OCI-LY7 (cell line): Measurements from ENCODE around the gene ATP6V0C. TPM values are rescaled to one million over a fixed set of nuclear protein-coding genes. Genes with fewer than 3 reads are reported as not detected.

Experiments
- BruUV-seq: library from RNA; stranded (reverse); fragments of 400-500 nt; replicated peaks from 2 replicates; lab custom pipeline; 2021; lab: Mats Ljungman, UMichigan
- CTCF ChIA-PET: fragments of 300-600 bp; sonication (Branson Sonifier 250); formaldehyde crosslinking; loops from one replicate; lab custom pipeline; 2022; ENCODE audit warnings: antibody characterized with exemption; ENCODE audit not compliant: unreplicated experiment; lab: Charles Lee
- POLR2A ChIA-PET: fragments of 300-600 bp; sonication (Branson Sonifier 250); formaldehyde crosslinking; loops from one replicate; lab custom pipeline; 2022; ENCODE audit warnings: antibody characterized with exemption; lab: Charles Lee
- DNase-seq: peaks from one replicate; pipeline ENCODE4 v3.0.0-alpha.2; 2015; ENCODE audit warnings: low spot score
- H2AFZ ChIP-seq: fragments of 200-600 bp; sonication (generic), shearing (Covaris generic); 2 replicates; pipeline ENCODE4 v1.6.1; 2014; ENCODE audit warnings: mild to moderate bottlenecking, antibody characterized with exemption, low read length, moderate library complexity
- H3K27ac ChIP-seq: fragments of 200-600 bp; sonication (generic); 2 replicates; pipeline ENCODE4 v1.5.1; 2014; ENCODE audit warnings: mixed run types, low read depth, mild to moderate bottlenecking, moderate library complexity, low read length, inconsistent platforms; ENCODE audit not compliant: poor library complexity, severe bottlenecking
- H3K36me3 ChIP-seq: fragments of 200-600 bp; sonication (generic); 2 replicates; pipeline ENCODE4 v1.6.1; 2014; ENCODE audit warnings: mild to moderate bottlenecking, antibody characterized with exemption, low read length, moderate library complexity, mixed read lengths; ENCODE audit not compliant: insufficient read depth
- H3K4me1 ChIP-seq: fragments of 200-600 bp; sonication (generic); 2 replicates; pipeline ENCODE4 v1.5.1; 2014; ENCODE audit warnings: mild to moderate bottlenecking, low read length; ENCODE audit not compliant: insufficient read depth, poor library complexity, severe bottlenecking
- H3K4me2 ChIP-seq: fragments of 200-600 bp; sonication (generic); 2 replicates; pipeline ENCODE4 v1.6.1; 2014; ENCODE audit warnings: mild to moderate bottlenecking, low read length
- H3K4me3 ChIP-seq: fragments of 200-600 bp; sonication (generic); 2 replicates; pipeline ENCODE4 v1.5.1; 2014; ENCODE audit warnings: mild to moderate bottlenecking, low read depth, low read length; ENCODE audit not compliant: poor library complexity, severe bottlenecking
- H3K79me2 ChIP-seq: fragments of 200-600 bp; sonication (generic); 2 replicates; pipeline ENCODE4 v1.6.1; 2016; ENCODE audit warnings: low read depth, mild to moderate bottlenecking, low read length, moderate library complexity, mixed read lengths; ENCODE audit not compliant: insufficient read depth
- H3K9me2 ChIP-seq: fragments of 200-600 bp; sonication (generic); 2 replicates; pipeline ENCODE4 v1.6.1; 2016; ENCODE audit warnings: mild to moderate bottlenecking, low read length, mixed read lengths; ENCODE audit not compliant: insufficient read depth
- H3K9me3 ChIP-seq: fragments of 200-600 bp; sonication (generic); 2 replicates; pipeline ENCODE4 v1.6.1; 2014; ENCODE audit warnings: mild to moderate bottlenecking, mixed run types, low read length, mixed read lengths
- H4K20me1 ChIP-seq: fragments of 200-600 bp; sonication (generic); 2 replicates; pipeline ENCODE4 v1.6.1; 2014; ENCODE audit warnings: mild to moderate bottlenecking, antibody characterized with exemption, low read length, moderate library complexity, mixed read lengths; ENCODE audit not compliant: insufficient read depth
- EZH2phosphoT487 ChIP-seq: fragments of 200-600 bp; sonication (generic); IDR thresholded peaks from 2 replicates; pipeline ENCODE4 v1.6.1; 2018; ENCODE audit warnings: low read depth, borderline replicate concordance, mild to moderate bottlenecking, mixed run types, antibody characterized with exemption, low read length, moderate library complexity, mixed read lengths
- intact Hi-C: fragments of 100-400 bp; cut with micrococcal nuclease; formaldehyde crosslinking; loops from one replicate; pipeline ENCODE4 v1.10.0; 2022; ENCODE audit not compliant: unreplicated experiment
- total RNA-seq, 2 experiments: library from RNA; depleted of rRNA in 1 of 2; stranded (reverse); fragments of >200 nt in 1 of 2; shearing (Covaris generic) in 1 of 2; gene quantifications; 2 replicates each; pipeline ENCODE4 v1.2.3, GENCODE V29; 2014 to 2022
- TF ChIP-seq, protein P1 (sequence below): fragments of 200-600 bp; sonication (generic); conservative IDR thresholded peaks from 2 replicates; pipeline ENCODE4 v1.5.1; 2014; ENCODE audit warnings: mild to moderate bottlenecking, antibody characterized with exemption, low read length, moderate library complexity, mixed read lengths

Gene ATP6V0C
- total RNA-seq, 2 experiments from 2014 or later = 16.4 to 94.3 TPM

DNA sequence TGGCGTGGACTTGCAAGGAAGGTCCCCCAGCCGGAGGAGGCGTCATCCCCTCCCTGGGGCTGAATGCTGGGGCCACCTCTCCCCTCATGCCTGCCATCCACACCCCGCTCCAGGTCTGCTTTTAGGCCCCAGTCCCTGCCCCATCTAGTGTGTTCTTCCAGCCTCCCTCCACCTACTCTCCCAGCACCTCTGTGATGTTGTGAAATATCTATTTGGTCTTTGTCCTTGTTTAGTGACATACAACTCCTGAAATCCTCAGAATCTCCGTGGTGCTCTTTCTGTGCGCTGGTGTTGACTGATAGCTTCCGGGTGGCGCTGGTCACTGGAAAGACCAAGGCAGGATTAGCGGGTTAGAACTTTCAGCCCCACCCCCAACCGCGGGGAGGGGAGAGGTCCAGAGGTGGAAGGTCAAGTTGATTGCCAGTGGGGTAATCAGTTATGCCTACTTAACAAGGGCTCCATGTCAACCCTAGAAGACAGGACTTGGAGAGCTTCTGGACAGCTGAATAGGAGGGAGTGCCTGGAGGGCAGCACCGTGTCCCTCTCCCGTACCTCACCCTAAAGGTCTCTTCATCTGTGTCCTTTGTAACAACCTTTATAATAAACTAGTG is 28.7 kb upstream of the ATP6V0C start:
- H3K79me2 ChIP-seq = 0 out of 2 replicates have a peak, but pooled peaks cover 4% of the 10 kb centered on the region
- intact Hi-C loops = loop anchor here (5.0 kb wide), 1 partner anchor 148 kb away; no protein-coding TSS in a partner anchor
- no peak overlapping the region for H2AFZ ChIP-seq
- no peak overlapping the region for H3K4me2 ChIP-seq
- no peaks in the 10 kb centered on the region for H3K9me2 ChIP-seq
- no peak overlapping the region for H3K27ac ChIP-seq
- no TSS peak for BruUV-seq
- DNase-seq = no peak
- no peaks in the 10 kb centered on the region for H3K9me3 ChIP-seq
- H3K36me3 ChIP-seq = peaks cover 10% of the 10 kb centered on the region; the same call in 1 of the 2 replicates
- TF ChIP-seq, protein P1, sequence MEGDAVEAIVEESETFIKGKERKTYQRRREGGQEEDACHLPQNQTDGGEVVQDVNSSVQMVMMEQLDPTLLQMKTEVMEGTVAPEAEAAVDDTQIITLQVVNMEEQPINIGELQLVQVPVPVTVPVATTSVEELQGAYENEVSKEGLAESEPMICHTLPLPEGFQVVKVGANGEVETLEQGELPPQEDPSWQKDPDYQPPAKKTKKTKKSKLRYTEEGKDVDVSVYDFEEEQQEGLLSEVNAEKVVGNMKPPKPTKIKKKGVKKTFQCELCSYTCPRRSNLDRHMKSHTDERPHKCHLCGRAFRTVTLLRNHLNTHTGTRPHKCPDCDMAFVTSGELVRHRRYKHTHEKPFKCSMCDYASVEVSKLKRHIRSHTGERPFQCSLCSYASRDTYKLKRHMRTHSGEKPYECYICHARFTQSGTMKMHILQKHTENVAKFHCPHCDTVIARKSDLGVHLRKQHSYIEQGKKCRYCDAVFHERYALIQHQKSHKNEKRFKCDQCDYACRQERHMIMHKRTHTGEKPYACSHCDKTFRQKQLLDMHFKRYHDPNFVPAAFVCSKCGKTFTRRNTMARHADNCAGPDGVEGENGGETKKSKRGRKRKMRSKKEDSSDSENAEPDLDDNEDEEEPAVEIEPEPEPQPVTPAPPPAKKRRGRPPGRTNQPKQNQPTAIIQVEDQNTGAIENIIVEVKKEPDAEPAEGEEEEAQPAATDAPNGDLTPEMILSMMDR = no peak
- TF ChIP-seq EZH2phosphoT487 = no peak
- ChIA-PET CTCF (no interaction called here), POLR2A (no interaction called here)
- peaks cover 6% of the 10 kb centered on the region for H3K4me1 ChIP-seq
- no peak overlapping the region for H3K4me3 ChIP-seq
- no peaks in the 10 kb centered on the region for H4K20me1 ChIP-seq

- TF ChIP-seq, protein P1 = no peak
- TF ChIP-seq EZH2phosphoT487 = no peak
- H4K20me1 ChIP-seq = no peaks in the 10 kb centered on the region
- H3K4me1 ChIP-seq = peaks cover 6% of the 10 kb centered on the region
- no peak overlapping the region for H3K4me3 ChIP-seq
- H3K9me2 ChIP-seq = no peaks in the 10 kb centered on the region
- POLR2A ChIA-PET = no interaction called here
- H3K79me2 ChIP-seq = no peaks in the 10 kb centered on the region
- DNase-seq = no peak
- no peak overlapping the region for H2AFZ ChIP-seq
- BruUV-seq = no TSS peak
- CTCF ChIA-PET = no interaction called here
- intact Hi-C loops = loop anchor here (5.0 kb wide), 1 partner anchor 149 kb away; no protein-coding TSS in a partner anchor
- peaks cover 19% of the 10 kb centered on the region; the same call in 1 of the 2 replicates for H3K36me3 ChIP-seq
- H3K9me3 ChIP-seq = no peaks in the 10 kb centered on the region
- no peak overlapping the region for H3K27ac ChIP-seq
- no peak overlapping the region for H3K4me2 ChIP-seq
These were observed 27.8 kb upstream of the ATP6V0C start for GRCh38 chr16:2485811-2486507.
